ENCODE results near the gene LRRC59. TPM values are rescaled to one million over a fixed set of nuclear protein-coding genes. Genes with fewer than 3 reads are reported as not detected.

Gene LRRC59
- total RNA-seq, 2 donors from 2014 or later = 55.6 to 96.4 TPM

DNA sequence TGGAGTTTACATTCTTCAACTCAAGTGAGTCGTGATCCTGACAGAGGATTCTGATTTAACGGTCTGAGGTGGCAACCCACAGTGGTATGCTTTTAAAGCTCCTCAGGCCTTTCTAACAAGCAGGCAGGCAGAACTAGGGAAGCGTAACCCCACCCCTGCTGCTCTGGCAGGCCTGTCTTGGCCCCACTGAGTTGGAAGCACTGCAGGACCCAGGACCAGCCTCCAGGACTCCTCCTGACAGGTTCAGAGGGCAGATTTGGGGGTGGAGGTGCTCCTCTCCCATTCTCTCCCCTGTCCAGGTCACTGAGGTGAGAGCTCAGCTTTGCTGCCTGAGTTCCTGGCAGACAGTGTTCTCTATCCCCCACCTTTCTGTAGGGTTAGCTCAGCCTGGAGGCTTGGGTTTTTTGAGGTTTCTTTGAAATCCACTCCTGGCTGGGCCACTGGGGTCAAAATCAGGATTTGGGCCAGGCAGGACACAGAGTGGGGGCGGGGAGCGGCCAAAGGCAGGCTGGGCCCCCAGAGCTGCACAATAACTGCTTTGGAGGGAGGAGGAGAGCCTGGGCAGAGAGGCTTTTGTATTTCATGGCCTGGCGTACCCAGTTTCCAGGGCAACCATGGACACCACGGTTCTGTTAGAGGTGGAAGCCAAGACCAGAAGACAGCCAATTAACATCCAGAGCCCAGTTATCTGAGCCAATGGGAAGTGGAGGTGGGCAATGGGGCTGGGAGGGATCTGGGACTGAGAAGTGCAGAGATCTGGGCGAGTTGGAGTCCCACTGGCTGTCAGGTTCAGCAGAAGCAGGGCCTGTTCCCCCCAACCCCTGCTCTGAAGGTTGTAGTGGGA lies 33.9 kb downstream of the LRRC59 start:
- ATAC-seq (ENCODE audit: insufficient number of reproducible peaks, low FRiP score, low read depth) (no peak), DNase-seq (ENCODE audit: low spot score) (no peak)
- no peak overlapping the region for H3K4me3 ChIP-seq
- no peak overlapping the region for H3K27ac ChIP-seq
- H3K36me3 ChIP-seq = peaks cover 28% of the 10 kb centered on the region
- H3K4me1 ChIP-seq (ENCODE audit: control insufficient read depth in 1 of 2, low read depth in 2 of 2) = peaks cover 0 to 5% of the 10 kb centered on the region in 2 donors
- no peak for TF ChIP-seq CTCF (IDR thresholded peaks at IDR 0.05)
- H3K27me3 ChIP-seq (replicated peaks; ENCODE audit: insufficient read depth) = no peaks in the 10 kb centered on the region
- H3K9me3 ChIP-seq = no peaks in the 10 kb centered on the region

DNA sequence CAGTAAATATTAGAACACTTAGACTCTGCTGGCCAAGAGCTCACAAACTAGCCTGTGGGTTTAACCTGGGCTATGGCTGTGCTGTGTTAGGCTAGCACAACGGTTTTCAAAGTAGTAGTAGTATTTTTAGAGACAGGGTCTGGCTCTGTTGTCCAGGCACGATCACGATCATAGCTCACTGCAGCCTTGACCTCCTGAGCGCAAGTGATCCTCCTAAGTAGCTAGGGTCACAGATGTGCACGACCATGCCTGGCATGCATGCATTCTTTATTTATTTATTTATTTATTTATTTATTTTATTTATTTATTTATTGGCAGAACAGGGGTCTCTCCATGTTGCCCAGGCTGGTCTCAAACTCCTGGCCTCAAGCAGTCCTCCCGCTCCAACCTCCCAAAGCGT lies 34.7 kb downstream of the LRRC59 start:
- no peak overlapping the region for H3K27ac ChIP-seq
- H3K27me3 ChIP-seq (replicated peaks; ENCODE audit: insufficient read depth) = no peaks in the 10 kb centered on the region
- DNase-seq (ENCODE audit: low spot score) (no peak), ATAC-seq (ENCODE audit: insufficient number of reproducible peaks, low FRiP score, low read depth) (no peak)
- no peak for TF ChIP-seq CTCF (IDR thresholded peaks at IDR 0.05)
- no peak overlapping the region for H3K4me3 ChIP-seq
- no peaks in the 10 kb centered on the region for H3K9me3 ChIP-seq
- peaks cover 0 to 5% of the 10 kb centered on the region in 2 donors for H3K4me1 ChIP-seq (ENCODE audit: control insufficient read depth in 1 of 2, low read depth in 2 of 2)
- peaks cover 25% of the 10 kb centered on the region for H3K36me3 ChIP-seq

GRCh38 chr17:50361561-50362480 lies 35.5 kb downstream of the LRRC59 start:
- DNase-seq (ENCODE audit: low spot score) (no peak), ATAC-seq (ENCODE audit: insufficient number of reproducible peaks, low FRiP score, low read depth) (no peak)
- TF ChIP-seq CTCF (IDR thresholded peaks at IDR 0.05) = peak; percentile 62

GRCh38 chr17:50360486-50361115 lies 36.7 kb downstream of the LRRC59 start:
- ATAC-seq (ENCODE audit: insufficient number of reproducible peaks, low FRiP score, low read depth) (no peak), DNase-seq (ENCODE audit: low spot score) (no peak)
- Histone ChIP-seq H3K9me3 (no peaks in the 10 kb centered on the region), H3K4me3 (no peak overlapping the region), H3K27me3 (replicated peaks; ENCODE audit: insufficient read depth) (no peaks in the 10 kb centered on the region), H3K4me1 (ENCODE audit: control insufficient read depth in 1 of 2, low read depth in 2 of 2) (peaks cover 0 to 5% of the 10 kb centered on the region in 2 donors), H3K36me3 (peaks cover 28% of the 10 kb centered on the region), H3K27ac (no peak overlapping the region)
- no peak for TF ChIP-seq CTCF (IDR thresholded peaks at IDR 0.05)

More at GRCh38 chr17:50361561-50362480, 35.5 kb downstream of the LRRC59 start:
- Histone ChIP-seq H3K27me3 (replicated peaks; ENCODE audit: insufficient read depth) (no peaks in the 10 kb centered on the region), H3K4me3 (no peak overlapping the region), H3K27ac (no peak overlapping the region), H3K36me3 (peaks cover 21% of the 10 kb centered on the region), H3K4me1 (ENCODE audit: control insufficient read depth in 1 of 2, low read depth in 2 of 2) (peaks cover 0 to 5% of the 10 kb centered on the region in 2 donors), H3K9me3 (no peaks in the 10 kb centered on the region)

Data from thoracic aorta (tissue), 2 donors.